OCI-LY1 (cell line): ENCODE results near the gene TYW1B.
"Not testable (repeated sequence)": the region's sequence is repeated elsewhere in the genome, so short reads cannot be mapped to it uniquely, and the experiment has no call there.

Experiments used
- EZH2 ChIP-seq: fragments of 200-600 bp; sonication (generic), shearing (Covaris generic); IDR thresholded peaks from 2 replicates; pipeline ENCODE4 v1.8.0; 2017; ENCODE audit warnings: borderline replicate concordance, mixed run types, mild to moderate bottlenecking, antibody characterized with exemption, low read length, moderate library complexity, mixed read lengths
- TF ChIP-seq, protein P1 (sequence below): fragments of 200-600 bp; sonication (generic), shearing (Covaris generic); IDR thresholded peaks from 2 replicates; pipeline ENCODE4 v1.5.1; 2017; ENCODE audit warnings: mild to moderate bottlenecking, antibody characterized with exemption, low read length, moderate library complexity, mixed read lengths

- TF ChIP-seq, protein P1, sequence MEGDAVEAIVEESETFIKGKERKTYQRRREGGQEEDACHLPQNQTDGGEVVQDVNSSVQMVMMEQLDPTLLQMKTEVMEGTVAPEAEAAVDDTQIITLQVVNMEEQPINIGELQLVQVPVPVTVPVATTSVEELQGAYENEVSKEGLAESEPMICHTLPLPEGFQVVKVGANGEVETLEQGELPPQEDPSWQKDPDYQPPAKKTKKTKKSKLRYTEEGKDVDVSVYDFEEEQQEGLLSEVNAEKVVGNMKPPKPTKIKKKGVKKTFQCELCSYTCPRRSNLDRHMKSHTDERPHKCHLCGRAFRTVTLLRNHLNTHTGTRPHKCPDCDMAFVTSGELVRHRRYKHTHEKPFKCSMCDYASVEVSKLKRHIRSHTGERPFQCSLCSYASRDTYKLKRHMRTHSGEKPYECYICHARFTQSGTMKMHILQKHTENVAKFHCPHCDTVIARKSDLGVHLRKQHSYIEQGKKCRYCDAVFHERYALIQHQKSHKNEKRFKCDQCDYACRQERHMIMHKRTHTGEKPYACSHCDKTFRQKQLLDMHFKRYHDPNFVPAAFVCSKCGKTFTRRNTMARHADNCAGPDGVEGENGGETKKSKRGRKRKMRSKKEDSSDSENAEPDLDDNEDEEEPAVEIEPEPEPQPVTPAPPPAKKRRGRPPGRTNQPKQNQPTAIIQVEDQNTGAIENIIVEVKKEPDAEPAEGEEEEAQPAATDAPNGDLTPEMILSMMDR = not testable (repeated sequence)
- TF ChIP-seq EZH2 = not testable (repeated sequence)
Measured at GRCh38 chr7:72744244-72744926, 83.6 kb downstream of the TYW1B start.
